Measurements from ENCODE around the gene PDK1.

Gene PDK1

GRCh38 chr2:172512810-172513523 is 42.9 kb upstream of the PDK1 start:
- no peaks in the 10 kb centered on the region for H4K20me1 ChIP-seq (ENCODE audit: insufficient read depth, low read length)
- H3K4me2 ChIP-seq (ENCODE audit: insufficient read depth, low read length): no peak overlapping the region
- H3K9ac ChIP-seq (ENCODE audit: low read depth, low read length): no peak overlapping the region
- no peaks in the 10 kb centered on the region for H3K4me1 ChIP-seq (ENCODE audit: insufficient read depth, low read length)
- no peaks in the 10 kb centered on the region for H3K79me2 ChIP-seq (ENCODE audit: insufficient read depth, low read length)
- ATAC-seq (ENCODE audit: insufficient read depth, low read depth) (no peak), DNase-seq (no peak)
- H3K27me3 ChIP-seq (ENCODE audit: insufficient read depth, low read length, poor library complexity): no peaks in the 10 kb centered on the region
- no peak overlapping the region for H3K27ac ChIP-seq (ENCODE audit: low read length)
- no peak overlapping the region for H2AFZ ChIP-seq (ENCODE audit: low read depth, low read length)
- H3K9me3 ChIP-seq (ENCODE audit: insufficient read depth, low read length, severe bottlenecking): peaks cover 27% of the 10 kb centered on the region
- H3K36me3 ChIP-seq (ENCODE audit: insufficient read depth, low read length): no peaks in the 10 kb centered on the region
- no peak for TF ChIP-seq EZH2 (IDR thresholded peaks at IDR 0.05; ENCODE audit: borderline replicate concordance, low read depth, low read length, severe bottlenecking)
- no peak overlapping the region for H3K4me3 ChIP-seq (ENCODE audit: low read depth in 1 of 2, low read length in 2 of 2)

- H3K4me1 ChIP-seq (ENCODE audit: insufficient read depth, low read length): no peaks in the 10 kb centered on the region
- no peak overlapping the region for H2AFZ ChIP-seq (ENCODE audit: low read depth, low read length)
- H3K27me3 ChIP-seq (ENCODE audit: insufficient read depth, low read length, poor library complexity): no peaks in the 10 kb centered on the region
- H3K4me3 ChIP-seq (ENCODE audit: low read depth in 1 of 2, low read length in 2 of 2): no peak overlapping the region
- ATAC-seq (ENCODE audit: insufficient read depth, low read depth): no peak
- TF ChIP-seq EZH2 (IDR thresholded peaks at IDR 0.05; ENCODE audit: borderline replicate concordance, low read depth, low read length, severe bottlenecking) (no peak), CTCF (IDR thresholded peaks at IDR 0.05; ENCODE audit: borderline replicate concordance, extremely low read depth, low read length, poor library complexity, severe bottlenecking) (no peak)
- no peak overlapping the region for H3K27ac ChIP-seq (ENCODE audit: low read length)
- peaks cover 27% of the 10 kb centered on the region for H3K9me3 ChIP-seq (ENCODE audit: insufficient read depth, low read length, severe bottlenecking)
- H3K9ac ChIP-seq (ENCODE audit: low read depth, low read length): no peak overlapping the region
- DNase-seq: no peak
- no peaks in the 10 kb centered on the region for H4K20me1 ChIP-seq (ENCODE audit: insufficient read depth, low read length)
- no peak overlapping the region for H3K4me2 ChIP-seq (ENCODE audit: insufficient read depth, low read length)
- H3K36me3 ChIP-seq (ENCODE audit: insufficient read depth, low read length): no peaks in the 10 kb centered on the region
- no peaks in the 10 kb centered on the region for H3K79me2 ChIP-seq (ENCODE audit: insufficient read depth, low read length)
Measured at GRCh38 chr2:172513524-172513900, 42.4 kb upstream of the PDK1 start.

GRCh38 chr2:172513935-172514586 is 41.8 kb upstream of the PDK1 start:
- Histone ChIP-seq H3K36me3 (ENCODE audit: insufficient read depth, low read length) (no peaks in the 10 kb centered on the region), H4K20me1 (ENCODE audit: insufficient read depth, low read length) (no peaks in the 10 kb centered on the region), H3K27ac (ENCODE audit: low read length) (no peak overlapping the region), H3K27me3 (ENCODE audit: insufficient read depth, low read length, poor library complexity) (no peaks in the 10 kb centered on the region), H3K4me2 (ENCODE audit: insufficient read depth, low read length) (no peak overlapping the region), H3K79me2 (ENCODE audit: insufficient read depth, low read length) (no peaks in the 10 kb centered on the region), H2AFZ (ENCODE audit: low read depth, low read length) (no peak overlapping the region), H3K9ac (ENCODE audit: low read depth, low read length) (no peak overlapping the region), H3K9me3 (ENCODE audit: insufficient read depth, low read length, severe bottlenecking) (peaks cover 29% of the 10 kb centered on the region), H3K4me3 (ENCODE audit: low read depth in 1 of 2, low read length in 2 of 2) (no peak overlapping the region), H3K4me1 (ENCODE audit: insufficient read depth, low read length) (no peaks in the 10 kb centered on the region)
- DNase-seq (no peak), ATAC-seq (ENCODE audit: insufficient read depth, low read depth) (no peak)
- TF ChIP-seq CTCF (IDR thresholded peaks at IDR 0.05; ENCODE audit: borderline replicate concordance, extremely low read depth, low read length, poor library complexity, severe bottlenecking) (no peak), EZH2 (IDR thresholded peaks at IDR 0.05; ENCODE audit: borderline replicate concordance, low read depth, low read length, severe bottlenecking) (no peak)

GRCh38 chr2:172516299-172516698 is 39.6 kb upstream of the PDK1 start:
- Histone ChIP-seq H3K4me2 (ENCODE audit: insufficient read depth, low read length) (no peak overlapping the region), H4K20me1 (ENCODE audit: insufficient read depth, low read length) (no peaks in the 10 kb centered on the region), H3K36me3 (ENCODE audit: insufficient read depth, low read length) (no peaks in the 10 kb centered on the region), H3K27me3 (ENCODE audit: insufficient read depth, low read length, poor library complexity) (no peaks in the 10 kb centered on the region), H3K79me2 (ENCODE audit: insufficient read depth, low read length) (no peaks in the 10 kb centered on the region), H3K27ac (ENCODE audit: low read length) (no peak overlapping the region), H3K9ac (ENCODE audit: low read depth, low read length) (no peak overlapping the region), H3K9me3 (ENCODE audit: insufficient read depth, low read length, severe bottlenecking) (peaks cover 40% of the 10 kb centered on the region), H3K4me3 (ENCODE audit: low read depth in 1 of 2, low read length in 2 of 2) (no peak overlapping the region), H2AFZ (ENCODE audit: low read depth, low read length) (no peak overlapping the region), H3K4me1 (ENCODE audit: insufficient read depth, low read length) (no peaks in the 10 kb centered on the region)
- no peak for DNase-seq
- no peak for ATAC-seq (ENCODE audit: insufficient read depth, low read depth)
- TF ChIP-seq CTCF (IDR thresholded peaks at IDR 0.05; ENCODE audit: borderline replicate concordance, extremely low read depth, low read length, poor library complexity, severe bottlenecking): no peak
- no peak for TF ChIP-seq EZH2 (IDR thresholded peaks at IDR 0.05; ENCODE audit: borderline replicate concordance, low read depth, low read length, severe bottlenecking)
